HFF-Myc (cell line): ENCODE results near the gene UBR3.

Experiments used
- DNase-seq: peaks from one replicate; pipeline ENCODE4 v3.0.0-alpha.2; 2011; ENCODE audit warnings: low read depth; ENCODE audit errors: extremely low read depth
- H3K4me3 ChIP-seq: replicated peaks from 2 replicates; pipeline ENCODE4 v1.5.1; 2011; ENCODE audit warnings: low read depth, mild to moderate bottlenecking, control low read depth, low read length
- CTCF ChIP-seq: IDR thresholded peaks from 2 replicates; pipeline ENCODE4 v1.5.1; 2012; ENCODE audit warnings: mild to moderate bottlenecking, low read depth, low read length, control low read depth; ENCODE audit errors: missing control alignments

UBR3 gene

GRCh38 chr2:169827272-169828140 is at the start of gene UBR3:
Gene UBR3 (plus strand): TSS chr2:169827454. CDS start chr2:169827508, 54 bp downstream.
- no peak for TF ChIP-seq CTCF
- DNase-seq, result peak; percentile 67
- peak within 1 kb of the TSS; percentile 70 for H3K4me3 ChIP-seq

- no peak overlapping the region for H3K4me3 ChIP-seq
- TF ChIP-seq CTCF, result no peak
- DNase-seq, result no peak
Measured at GRCh38 chr2:169778446-169778845, 48.8 kb upstream of the UBR3 start.

GRCh38 chr2:169781249-169782013 is 45.8 kb upstream of the UBR3 start:
- H3K4me3 ChIP-seq, result no peak overlapping the region
- no peak for DNase-seq
- TF ChIP-seq CTCF, result no peak

GRCh38 chr2:169782513-169782912 is 44.7 kb upstream of the UBR3 start:
- TF ChIP-seq CTCF, result no peak
- no peak for DNase-seq
- no peak overlapping the region for H3K4me3 ChIP-seq

GRCh38 chr2:169790581-169790980 is 36.7 kb upstream of the UBR3 start:
- no peak for TF ChIP-seq CTCF
- DNase-seq, result no peak
- H3K4me3 ChIP-seq, result no peak overlapping the region

GRCh38 chr2:169795181-169795580 is 32.1 kb upstream of the UBR3 start:
- no peak for DNase-seq
- no peak overlapping the region for H3K4me3 ChIP-seq
- no peak for TF ChIP-seq CTCF
